ENCODE measurements around the gene KNG1.

DNA sequence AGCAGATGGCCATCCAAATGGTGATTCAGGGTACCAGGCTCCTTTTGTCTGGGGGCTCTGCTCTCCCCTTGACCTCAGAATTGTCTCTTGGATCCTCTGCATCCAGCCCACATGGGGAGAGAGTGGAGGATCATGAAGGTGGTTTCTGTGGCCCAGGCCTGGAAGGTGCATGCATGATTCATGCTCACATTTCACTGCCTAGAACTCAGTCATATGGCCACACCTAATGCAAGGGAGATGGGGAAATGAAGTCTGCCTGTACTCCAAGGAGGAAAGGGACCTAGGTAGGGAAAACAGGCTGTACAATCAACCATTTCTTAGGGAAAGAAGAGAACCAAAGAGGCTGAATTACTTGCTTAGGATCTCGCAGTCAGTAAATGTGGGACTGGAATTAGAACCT, 36.3 kb upstream of the KNG1 start:
- no peak for TF ChIP-seq ATF3 (IDR thresholded peaks at IDR 0.05)
- TF ChIP-seq ZBTB33 (IDR thresholded peaks at IDR 0.05; ENCODE audit: extremely low read depth, insufficient replicate concordance, low read length): no peak
- TF ChIP-seq EGR1 (IDR thresholded peaks at IDR 0.05; ENCODE audit: low read depth): no peak
- no peak for TF ChIP-seq EZH2 (IDR thresholded peaks at IDR 0.05)
- TF ChIP-seq, protein P1, sequence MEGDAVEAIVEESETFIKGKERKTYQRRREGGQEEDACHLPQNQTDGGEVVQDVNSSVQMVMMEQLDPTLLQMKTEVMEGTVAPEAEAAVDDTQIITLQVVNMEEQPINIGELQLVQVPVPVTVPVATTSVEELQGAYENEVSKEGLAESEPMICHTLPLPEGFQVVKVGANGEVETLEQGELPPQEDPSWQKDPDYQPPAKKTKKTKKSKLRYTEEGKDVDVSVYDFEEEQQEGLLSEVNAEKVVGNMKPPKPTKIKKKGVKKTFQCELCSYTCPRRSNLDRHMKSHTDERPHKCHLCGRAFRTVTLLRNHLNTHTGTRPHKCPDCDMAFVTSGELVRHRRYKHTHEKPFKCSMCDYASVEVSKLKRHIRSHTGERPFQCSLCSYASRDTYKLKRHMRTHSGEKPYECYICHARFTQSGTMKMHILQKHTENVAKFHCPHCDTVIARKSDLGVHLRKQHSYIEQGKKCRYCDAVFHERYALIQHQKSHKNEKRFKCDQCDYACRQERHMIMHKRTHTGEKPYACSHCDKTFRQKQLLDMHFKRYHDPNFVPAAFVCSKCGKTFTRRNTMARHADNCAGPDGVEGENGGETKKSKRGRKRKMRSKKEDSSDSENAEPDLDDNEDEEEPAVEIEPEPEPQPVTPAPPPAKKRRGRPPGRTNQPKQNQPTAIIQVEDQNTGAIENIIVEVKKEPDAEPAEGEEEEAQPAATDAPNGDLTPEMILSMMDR (IDR thresholded peaks at IDR 0.05 in 2 of 3, conservative IDR thresholded peaks at IDR 0.05 in 1 of 3; ENCODE audit: borderline replicate concordance in 1 of 3, insufficient read depth in 1 of 3, low read depth in 2 of 3, low read length in 2 of 3): no peak
- TF ChIP-seq SIN3A (IDR thresholded peaks at IDR 0.05; ENCODE audit: low read depth): no peak
- no peak for TF ChIP-seq FOSL1 (IDR thresholded peaks at IDR 0.05; ENCODE audit: low read depth)
- TF ChIP-seq JUND (IDR thresholded peaks at IDR 0.05): no peak
- TF ChIP-seq REST (IDR thresholded peaks at IDR 0.05; ENCODE audit: low read depth): no peak

All from HCT116 (cell line).